B cell (primary cell): Measurements from ENCODE around the gene NDOR1.

ENCODE experiments used
- EZH2 ChIP-seq: IDR thresholded peaks from 2 replicates; pipeline ENCODE4 v1.6.1; 2012; ENCODE audit warnings: borderline replicate concordance, low read depth, mild to moderate bottlenecking, moderate library complexity, low read length; ENCODE audit not compliant: insufficient read depth, poor library complexity, severe bottlenecking
- TF ChIP-seq, protein P1 (sequence below): fragments of 200-600 bp; IDR thresholded peaks from one replicate; pipeline ENCODE4 v1.8.0; 2022; ENCODE audit warnings: antibody characterized with exemption, mild to moderate bottlenecking

DNA sequence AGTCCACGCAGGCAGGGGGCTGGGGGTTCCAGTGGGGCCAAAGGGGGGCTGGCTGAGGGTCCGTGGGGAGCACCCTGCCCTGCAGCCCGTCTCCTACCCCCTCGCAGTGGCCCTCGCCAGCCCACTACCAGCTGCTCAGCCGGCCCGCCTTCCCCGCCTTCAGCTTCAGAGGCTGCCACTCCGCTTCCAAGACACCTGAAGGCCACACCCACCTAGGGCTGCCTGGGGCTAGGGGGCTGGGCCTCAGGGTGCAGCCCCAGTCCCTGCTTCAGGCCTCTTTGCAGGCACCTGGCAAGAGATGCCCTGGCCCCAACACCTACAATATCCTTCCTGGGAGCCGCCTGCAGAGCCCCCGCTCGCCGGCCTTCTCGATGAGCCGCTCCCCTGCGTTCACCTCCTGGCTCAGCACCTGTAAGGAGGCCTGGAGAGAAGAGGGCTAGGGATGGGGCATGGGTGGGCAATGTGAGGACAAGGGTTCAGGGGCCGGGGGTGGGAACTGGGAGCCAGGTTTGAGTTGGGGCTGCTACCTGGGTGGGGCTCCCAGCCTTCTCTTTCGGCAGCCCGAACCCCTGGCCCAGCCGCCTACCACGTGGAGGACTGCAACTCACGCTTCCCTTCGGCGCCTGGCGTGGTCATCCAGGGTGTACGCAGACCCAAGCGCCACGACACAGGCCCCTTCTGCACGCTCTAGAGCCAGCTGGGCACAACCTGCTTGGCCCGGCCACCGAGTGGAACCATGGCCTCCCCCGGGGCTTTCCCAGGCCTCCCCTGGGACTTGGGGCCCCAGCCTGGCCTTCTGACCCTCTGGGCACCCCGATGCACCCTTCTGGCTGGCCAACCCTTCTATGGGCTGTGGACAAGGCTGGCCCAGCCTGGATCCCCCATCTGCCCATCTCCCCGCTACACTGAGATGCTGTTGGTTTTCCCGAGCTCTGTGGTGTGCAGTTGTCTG, 47.3 kb downstream of the NDOR1 start:
- TF ChIP-seq, protein P1, sequence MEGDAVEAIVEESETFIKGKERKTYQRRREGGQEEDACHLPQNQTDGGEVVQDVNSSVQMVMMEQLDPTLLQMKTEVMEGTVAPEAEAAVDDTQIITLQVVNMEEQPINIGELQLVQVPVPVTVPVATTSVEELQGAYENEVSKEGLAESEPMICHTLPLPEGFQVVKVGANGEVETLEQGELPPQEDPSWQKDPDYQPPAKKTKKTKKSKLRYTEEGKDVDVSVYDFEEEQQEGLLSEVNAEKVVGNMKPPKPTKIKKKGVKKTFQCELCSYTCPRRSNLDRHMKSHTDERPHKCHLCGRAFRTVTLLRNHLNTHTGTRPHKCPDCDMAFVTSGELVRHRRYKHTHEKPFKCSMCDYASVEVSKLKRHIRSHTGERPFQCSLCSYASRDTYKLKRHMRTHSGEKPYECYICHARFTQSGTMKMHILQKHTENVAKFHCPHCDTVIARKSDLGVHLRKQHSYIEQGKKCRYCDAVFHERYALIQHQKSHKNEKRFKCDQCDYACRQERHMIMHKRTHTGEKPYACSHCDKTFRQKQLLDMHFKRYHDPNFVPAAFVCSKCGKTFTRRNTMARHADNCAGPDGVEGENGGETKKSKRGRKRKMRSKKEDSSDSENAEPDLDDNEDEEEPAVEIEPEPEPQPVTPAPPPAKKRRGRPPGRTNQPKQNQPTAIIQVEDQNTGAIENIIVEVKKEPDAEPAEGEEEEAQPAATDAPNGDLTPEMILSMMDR = no peak
- no peak for TF ChIP-seq EZH2
